Esophagus muscularis mucosa (tissue), 3 donors: ENCODE results near the gene FOXK1.

ENCODE experiments used
- CTCF ChIP-seq, 3 experiments: fragments of 200-600 bp in 2 of 3; fragments of 450-650 bp in 1 of 3; sonication (generic) in 2 of 3; IDR thresholded peaks; one replicate each; pipeline ENCODE4 v1.5.1; 2017 to 2019; ENCODE audit warnings: antibody characterized with exemption in 3 of 3, mild to moderate bottlenecking in 2 of 3, moderate library complexity in 1 of 3
- EP300 ChIP-seq: sonication (generic); formaldehyde crosslinking; IDR thresholded peaks from one replicate; pipeline ENCODE4 v1.6.1; 2017; ENCODE audit warnings: antibody characterized with exemption

DNA sequence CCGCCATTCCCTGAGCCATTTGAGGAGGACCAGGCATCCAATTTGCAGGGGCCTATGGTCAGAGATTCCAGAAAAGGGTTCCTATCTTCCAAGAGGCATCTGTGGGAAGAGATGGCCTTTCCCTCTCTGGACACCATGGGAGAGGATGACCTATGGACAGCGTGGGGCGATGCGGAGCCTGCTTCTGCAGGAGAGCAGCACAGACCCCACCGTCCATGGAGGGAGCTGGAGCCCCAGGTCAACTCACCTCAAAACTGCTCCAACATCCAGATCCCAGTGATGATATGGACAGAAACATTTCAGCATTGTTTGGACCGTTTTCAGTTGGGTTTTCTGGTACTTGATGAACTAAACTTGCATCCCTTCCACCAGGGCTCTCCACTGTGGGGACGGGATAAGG lies 34.0 kb upstream of the FOXK1 start:
- TF ChIP-seq CTCF (IDR thresholded peaks at IDR 0.05) (no peak), EP300 (no peak)
